GM12801 (cell line): Measurements from ENCODE around the gene PRRG1.

Experiments used
- TF ChIP-seq, protein P1 (sequence below): IDR thresholded peaks from one replicate; pipeline ENCODE4 v1.5.1; 2011; ENCODE audit warnings: control low read depth; ENCODE audit not compliant: insufficient read length; ENCODE audit errors: extremely low read depth

The PRRG1 gene

DNA sequence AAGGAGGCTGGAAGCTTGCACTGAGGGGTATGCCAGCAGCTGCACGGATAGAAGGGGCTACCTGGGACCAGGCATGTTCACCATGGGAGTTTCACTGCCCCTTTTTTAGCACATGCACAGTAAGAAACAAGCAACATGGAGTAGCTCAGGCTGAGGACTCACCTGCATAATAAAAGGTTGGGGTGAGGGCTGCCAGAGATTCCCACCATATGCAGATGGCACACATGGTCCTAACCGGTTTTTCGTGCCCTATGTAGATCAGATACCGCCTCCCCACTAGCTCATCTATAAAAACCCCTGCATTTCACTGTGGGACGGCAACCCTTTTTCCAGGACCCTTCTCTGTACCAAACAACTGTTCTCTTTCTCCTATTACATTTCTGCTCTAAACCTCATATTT is 125.3 kb downstream of the PRRG1 start:
- TF ChIP-seq, protein P1, sequence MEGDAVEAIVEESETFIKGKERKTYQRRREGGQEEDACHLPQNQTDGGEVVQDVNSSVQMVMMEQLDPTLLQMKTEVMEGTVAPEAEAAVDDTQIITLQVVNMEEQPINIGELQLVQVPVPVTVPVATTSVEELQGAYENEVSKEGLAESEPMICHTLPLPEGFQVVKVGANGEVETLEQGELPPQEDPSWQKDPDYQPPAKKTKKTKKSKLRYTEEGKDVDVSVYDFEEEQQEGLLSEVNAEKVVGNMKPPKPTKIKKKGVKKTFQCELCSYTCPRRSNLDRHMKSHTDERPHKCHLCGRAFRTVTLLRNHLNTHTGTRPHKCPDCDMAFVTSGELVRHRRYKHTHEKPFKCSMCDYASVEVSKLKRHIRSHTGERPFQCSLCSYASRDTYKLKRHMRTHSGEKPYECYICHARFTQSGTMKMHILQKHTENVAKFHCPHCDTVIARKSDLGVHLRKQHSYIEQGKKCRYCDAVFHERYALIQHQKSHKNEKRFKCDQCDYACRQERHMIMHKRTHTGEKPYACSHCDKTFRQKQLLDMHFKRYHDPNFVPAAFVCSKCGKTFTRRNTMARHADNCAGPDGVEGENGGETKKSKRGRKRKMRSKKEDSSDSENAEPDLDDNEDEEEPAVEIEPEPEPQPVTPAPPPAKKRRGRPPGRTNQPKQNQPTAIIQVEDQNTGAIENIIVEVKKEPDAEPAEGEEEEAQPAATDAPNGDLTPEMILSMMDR, result no peak

DNA sequence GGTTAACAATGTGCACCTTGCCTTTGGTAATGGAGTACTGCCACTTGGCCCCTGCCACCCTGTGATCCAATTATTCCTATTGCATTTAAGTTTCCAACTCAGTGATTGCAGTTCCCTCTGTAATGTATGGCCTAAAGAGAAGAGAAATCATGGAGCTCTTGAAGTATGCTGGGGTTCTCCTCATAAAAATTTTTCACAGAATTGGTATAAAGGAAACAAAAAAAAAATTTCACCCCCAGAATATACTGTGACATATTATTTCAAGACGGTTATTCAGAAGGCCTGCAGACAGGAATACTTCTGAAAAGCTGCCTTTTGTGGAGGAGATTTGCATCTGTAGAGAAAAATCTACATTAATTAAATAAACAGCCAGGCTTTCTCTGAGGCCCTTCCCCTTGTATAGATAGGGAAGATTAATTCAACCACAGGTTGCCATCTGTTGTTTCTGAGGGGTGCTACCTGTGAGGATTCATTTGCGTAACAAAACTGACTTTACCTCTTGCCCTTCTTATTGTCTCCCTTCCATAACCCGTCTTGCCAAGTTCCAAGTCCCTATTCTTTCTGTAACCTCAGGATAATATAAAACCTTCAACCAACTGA is 127.5 kb downstream of the PRRG1 start:
- TF ChIP-seq, protein P1, result no peak

GRCh38 chrX:37485429-37485828 is 136.3 kb downstream of the PRRG1 start:
- TF ChIP-seq, protein P1, result no peak

GRCh38 chrX:37487271-37487670 is 138.1 kb downstream of the PRRG1 start:
- TF ChIP-seq, protein P1, result no peak

DNA sequence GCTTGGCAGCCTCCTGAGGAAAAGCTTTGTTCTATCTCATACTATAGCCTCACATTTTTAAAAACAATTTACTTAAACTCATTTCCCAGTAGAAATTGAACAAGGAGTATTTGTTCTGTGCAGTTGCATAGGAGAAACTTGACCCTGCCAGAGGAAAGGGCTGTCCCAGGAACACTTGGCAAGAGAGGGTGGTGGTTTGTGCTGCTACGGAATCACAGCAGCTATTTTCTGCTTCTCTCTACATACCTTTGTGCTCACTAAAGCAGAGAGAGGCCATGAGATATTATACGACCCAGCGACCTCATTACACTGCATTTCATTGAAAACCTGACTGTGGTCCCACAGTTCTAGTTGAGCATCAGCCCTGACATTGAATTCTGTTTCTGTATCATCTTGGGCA is 139.2 kb downstream of the PRRG1 start:
- TF ChIP-seq, protein P1, result no peak

GRCh38 chrX:37491686-37492085 is 142.5 kb downstream of the PRRG1 start:
- TF ChIP-seq, protein P1, result no peak

DNA sequence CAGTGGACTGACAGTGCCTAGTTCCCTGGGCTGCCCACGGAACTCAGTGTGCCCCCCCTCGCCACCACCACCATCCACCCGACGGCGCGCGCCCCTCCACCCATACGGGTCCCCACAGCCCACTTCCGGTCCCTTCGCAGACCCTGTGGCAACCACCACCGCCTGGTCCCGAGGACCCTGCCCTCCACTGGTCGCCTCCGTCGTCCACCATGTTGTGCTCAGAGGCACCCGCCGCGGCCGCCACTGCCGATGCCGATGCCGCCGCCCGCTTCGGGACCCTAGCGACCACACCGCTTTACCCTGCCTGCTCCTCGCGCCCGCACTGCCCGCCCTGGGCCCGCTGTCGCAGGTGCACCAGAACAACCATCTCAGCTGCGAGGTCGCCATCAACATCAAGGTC is 155.8 kb downstream of the PRRG1 start:
- TF ChIP-seq, protein P1, result no peak
